Measurements from ENCODE around the gene PTPRA. TPM values are rescaled to one million over a fixed set of nuclear protein-coding genes. Genes with fewer than 3 reads are reported as not detected.

The PTPRA gene
- total and polyA plus RNA-seq, 4 donors = 8.7 to 24.3 (median 15.7) TPM

DNA sequence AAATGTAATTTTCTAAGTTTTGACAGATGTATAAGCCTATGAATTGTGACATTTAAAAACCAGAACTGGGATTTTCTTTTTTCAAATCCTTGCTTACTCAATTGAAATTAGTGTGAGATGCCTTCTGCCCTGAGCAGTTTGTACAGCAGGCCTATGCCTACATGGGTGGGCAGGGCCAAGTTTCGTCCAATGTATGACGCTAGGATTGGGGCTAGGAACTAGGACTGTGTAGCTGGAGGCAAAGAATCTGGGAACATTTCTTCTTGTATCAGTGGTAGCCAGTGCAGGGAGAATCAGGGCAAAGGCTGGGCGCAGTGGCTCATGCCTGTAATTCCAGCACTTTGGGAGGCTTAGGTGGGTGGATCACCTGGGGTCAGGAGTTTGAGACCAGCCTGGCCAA lies 3.9 kb upstream of the PTPRA start:
- Histone ChIP-seq H3K9ac (ENCODE audit: low read depth in 1 of 2, low read length in 2 of 2) (no peak overlapping the region), H3K4me1 (ENCODE audit: control insufficient read depth in 4 of 4, insufficient read depth in 4 of 4, low read length in 3 of 4) (peaks cover 3 to 19% (median 14%) of the 10 kb centered on the region in 4 donors), H3K36me3 (ENCODE audit: control insufficient read depth in 4 of 4, insufficient read depth in 3 of 4, low read depth in 1 of 4, low read length in 3 of 4) (peaks cover 2 to 19% (median 6%) of the 10 kb centered on the region in 4 donors), H3K9me3 (ENCODE audit: control insufficient read depth in 4 of 4, low read length in 3 of 4) (no peaks in the 10 kb centered on the region), H3K27me3 (ENCODE audit: control insufficient read depth in 4 of 4, insufficient read depth in 4 of 4, low read length in 3 of 4) (no peaks in the 10 kb centered on the region), H3K27ac (ENCODE audit: low read depth in 1 of 2, low read length in 2 of 2) (no peak overlapping the region), H3K4me3 (ENCODE audit: low read depth in 1 of 3, low read length in 3 of 3) (no peak overlapping the region)
- TF ChIP-seq GABPA (IDR thresholded peaks at IDR 0.05 in 1 of 2, conservative IDR thresholded peaks at IDR 0.05 in 1 of 2) (no peak), RAD21 (IDR thresholded peaks at IDR 0.05) (no peak), SP1 (IDR thresholded peaks at IDR 0.05) (no peak), HNF4G (IDR thresholded peaks at IDR 0.05) (no peak), FOXA2 (IDR thresholded peaks at IDR 0.05) (no peak), YY1 (IDR thresholded peaks at IDR 0.05) (no peak), NR2F2 (IDR thresholded peaks at IDR 0.05) (no peak), FOXA1 (IDR thresholded peaks at IDR 0.05) (no peak), TAF1 (conservative IDR thresholded peaks at IDR 0.05) (no peak), RXRA (IDR thresholded peaks at IDR 0.05) (no peak), HNF4A (conservative IDR thresholded peaks at IDR 0.05) (no peak), EGR1 (IDR thresholded peaks at IDR 0.05; ENCODE audit: low read depth in 2 of 2) (no peak)
- TF ChIP-seq, protein P1, sequence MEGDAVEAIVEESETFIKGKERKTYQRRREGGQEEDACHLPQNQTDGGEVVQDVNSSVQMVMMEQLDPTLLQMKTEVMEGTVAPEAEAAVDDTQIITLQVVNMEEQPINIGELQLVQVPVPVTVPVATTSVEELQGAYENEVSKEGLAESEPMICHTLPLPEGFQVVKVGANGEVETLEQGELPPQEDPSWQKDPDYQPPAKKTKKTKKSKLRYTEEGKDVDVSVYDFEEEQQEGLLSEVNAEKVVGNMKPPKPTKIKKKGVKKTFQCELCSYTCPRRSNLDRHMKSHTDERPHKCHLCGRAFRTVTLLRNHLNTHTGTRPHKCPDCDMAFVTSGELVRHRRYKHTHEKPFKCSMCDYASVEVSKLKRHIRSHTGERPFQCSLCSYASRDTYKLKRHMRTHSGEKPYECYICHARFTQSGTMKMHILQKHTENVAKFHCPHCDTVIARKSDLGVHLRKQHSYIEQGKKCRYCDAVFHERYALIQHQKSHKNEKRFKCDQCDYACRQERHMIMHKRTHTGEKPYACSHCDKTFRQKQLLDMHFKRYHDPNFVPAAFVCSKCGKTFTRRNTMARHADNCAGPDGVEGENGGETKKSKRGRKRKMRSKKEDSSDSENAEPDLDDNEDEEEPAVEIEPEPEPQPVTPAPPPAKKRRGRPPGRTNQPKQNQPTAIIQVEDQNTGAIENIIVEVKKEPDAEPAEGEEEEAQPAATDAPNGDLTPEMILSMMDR (IDR thresholded peaks at IDR 0.05; ENCODE audit: low read depth, low read length, missing input control) = no peak
- TF ChIP-seq, protein P2, sequence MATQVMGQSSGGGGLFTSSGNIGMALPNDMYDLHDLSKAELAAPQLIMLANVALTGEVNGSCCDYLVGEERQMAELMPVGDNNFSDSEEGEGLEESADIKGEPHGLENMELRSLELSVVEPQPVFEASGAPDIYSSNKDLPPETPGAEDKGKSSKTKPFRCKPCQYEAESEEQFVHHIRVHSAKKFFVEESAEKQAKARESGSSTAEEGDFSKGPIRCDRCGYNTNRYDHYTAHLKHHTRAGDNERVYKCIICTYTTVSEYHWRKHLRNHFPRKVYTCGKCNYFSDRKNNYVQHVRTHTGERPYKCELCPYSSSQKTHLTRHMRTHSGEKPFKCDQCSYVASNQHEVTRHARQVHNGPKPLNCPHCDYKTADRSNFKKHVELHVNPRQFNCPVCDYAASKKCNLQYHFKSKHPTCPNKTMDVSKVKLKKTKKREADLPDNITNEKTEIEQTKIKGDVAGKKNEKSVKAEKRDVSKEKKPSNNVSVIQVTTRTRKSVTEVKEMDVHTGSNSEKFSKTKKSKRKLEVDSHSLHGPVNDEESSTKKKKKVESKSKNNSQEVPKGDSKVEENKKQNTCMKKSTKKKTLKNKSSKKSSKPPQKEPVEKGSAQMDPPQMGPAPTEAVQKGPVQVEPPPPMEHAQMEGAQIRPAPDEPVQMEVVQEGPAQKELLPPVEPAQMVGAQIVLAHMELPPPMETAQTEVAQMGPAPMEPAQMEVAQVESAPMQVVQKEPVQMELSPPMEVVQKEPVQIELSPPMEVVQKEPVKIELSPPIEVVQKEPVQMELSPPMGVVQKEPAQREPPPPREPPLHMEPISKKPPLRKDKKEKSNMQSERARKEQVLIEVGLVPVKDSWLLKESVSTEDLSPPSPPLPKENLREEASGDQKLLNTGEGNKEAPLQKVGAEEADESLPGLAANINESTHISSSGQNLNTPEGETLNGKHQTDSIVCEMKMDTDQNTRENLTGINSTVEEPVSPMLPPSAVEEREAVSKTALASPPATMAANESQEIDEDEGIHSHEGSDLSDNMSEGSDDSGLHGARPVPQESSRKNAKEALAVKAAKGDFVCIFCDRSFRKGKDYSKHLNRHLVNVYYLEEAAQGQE (IDR thresholded peaks at IDR 0.05) = no peak
- TF ChIP-seq, protein P3, sequence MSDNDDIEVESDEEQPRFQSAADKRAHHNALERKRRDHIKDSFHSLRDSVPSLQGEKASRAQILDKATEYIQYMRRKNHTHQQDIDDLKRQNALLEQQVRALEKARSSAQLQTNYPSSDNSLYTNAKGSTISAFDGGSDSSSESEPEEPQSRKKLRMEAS (IDR thresholded peaks at IDR 0.05) = no peak
- TF ChIP-seq, protein P4, sequence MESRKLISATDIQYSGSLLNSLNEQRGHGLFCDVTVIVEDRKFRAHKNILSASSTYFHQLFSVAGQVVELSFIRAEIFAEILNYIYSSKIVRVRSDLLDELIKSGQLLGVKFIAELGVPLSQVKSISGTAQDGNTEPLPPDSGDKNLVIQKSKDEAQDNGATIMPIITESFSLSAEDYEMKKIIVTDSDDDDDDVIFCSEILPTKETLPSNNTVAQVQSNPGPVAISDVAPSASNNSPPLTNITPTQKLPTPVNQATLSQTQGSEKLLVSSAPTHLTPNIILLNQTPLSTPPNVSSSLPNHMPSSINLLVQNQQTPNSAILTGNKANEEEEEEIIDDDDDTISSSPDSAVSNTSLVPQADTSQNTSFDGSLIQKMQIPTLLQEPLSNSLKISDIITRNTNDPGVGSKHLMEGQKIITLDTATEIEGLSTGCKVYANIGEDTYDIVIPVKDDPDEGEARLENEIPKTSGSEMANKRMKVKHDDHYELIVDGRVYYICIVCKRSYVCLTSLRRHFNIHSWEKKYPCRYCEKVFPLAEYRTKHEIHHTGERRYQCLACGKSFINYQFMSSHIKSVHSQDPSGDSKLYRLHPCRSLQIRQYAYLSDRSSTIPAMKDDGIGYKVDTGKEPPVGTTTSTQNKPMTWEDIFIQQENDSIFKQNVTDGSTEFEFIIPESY (IDR thresholded peaks at IDR 0.05) = no peak
- WGBS = 95% methylated on average over 3 of the region's 3 CpGs
- no peak for DNase-seq (ENCODE audit: low spot score)

DNA sequence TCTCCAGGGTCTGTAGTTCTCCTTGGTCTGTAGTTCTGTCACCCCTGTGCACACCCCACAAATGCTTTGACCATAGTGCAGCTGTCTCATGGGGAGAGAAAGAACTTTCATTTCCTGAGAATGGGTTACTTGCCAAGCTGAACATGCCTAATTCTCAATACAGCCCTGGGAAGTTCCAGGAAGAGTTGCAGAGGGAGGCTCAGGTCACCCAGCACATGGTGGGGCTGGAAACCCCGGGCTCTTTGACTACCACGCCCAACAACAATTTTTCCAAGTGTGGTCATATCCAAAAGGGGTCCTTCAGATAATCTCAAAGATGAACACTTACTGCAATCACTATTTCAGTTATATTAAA lies 2.2 kb upstream of the PTPRA start:
- TF ChIP-seq JUND (IDR thresholded peaks at IDR 0.05) = no peak
- no peak for TF ChIP-seq YY1 (IDR thresholded peaks at IDR 0.05)
- Histone ChIP-seq H3K27ac (ENCODE audit: low read depth in 1 of 2, low read length in 2 of 2) (no peak overlapping the region), H3K4me1 (ENCODE audit: control insufficient read depth in 4 of 4, insufficient read depth in 4 of 4, low read length in 3 of 4) (peaks cover 4 to 28% (median 21%) of the 10 kb centered on the region in 4 donors), H3K9me3 (ENCODE audit: control insufficient read depth in 4 of 4, low read length in 3 of 4) (no peaks in the 10 kb centered on the region), H3K9ac (ENCODE audit: low read depth in 1 of 2, low read length in 2 of 2) (no peak overlapping the region), H3K36me3 (ENCODE audit: control insufficient read depth in 4 of 4, insufficient read depth in 3 of 4, low read depth in 1 of 4, low read length in 3 of 4) (peaks cover 0 to 4% (median 1%) of the 10 kb centered on the region in 4 donors), H3K4me3 (ENCODE audit: low read depth in 1 of 3, low read length in 3 of 3) (no peak overlapping the region), H3K27me3 (ENCODE audit: control insufficient read depth in 4 of 4, insufficient read depth in 4 of 4, low read length in 3 of 4) (no peaks in the 10 kb centered on the region)
- 60% methylated on average over 2 of the region's 2 CpGs for WGBS
- DNase-seq (ENCODE audit: low spot score) = no peak
